Effector CD4-positive, alpha-beta T cell (primary cell): Measurements from ENCODE around the gene SYS1.
A peak's percentile ranks its signal among the peaks of the same experiment; 100 is the strongest.

Experiments
- DNase-seq: peaks from one replicate; pipeline ENCODE4 v3.0.0-alpha.2; 2020

Gene SYS1

GRCh38 chr20:45392733-45393132, 29.8 kb downstream of the SYS1 start:
- no peak for DNase-seq

GRCh38 chr20:45394221-45395113, 31.5 kb downstream of the SYS1 start:
- DNase-seq: no peak

- DNase-seq: no peak
These were observed 32.1 kb downstream of the SYS1 start for GRCh38 chr20:45395114-45395415.

- no peak for DNase-seq
These were observed 36.1 kb downstream of the SYS1 start for GRCh38 chr20:45399018-45399417.

GRCh38 chr20:45400346-45401031, 37.5 kb downstream of the SYS1 start:
- DNase-seq: no peak

- DNase-seq: no peak
These were observed 40.0 kb downstream of the SYS1 start for GRCh38 chr20:45402946-45403345.

GRCh38 chr20:45404438-45404837, 41.5 kb downstream of the SYS1 start:
- no peak for DNase-seq

GRCh38 chr20:45405571-45406259, 42.8 kb downstream of the SYS1 start:
- no peak for DNase-seq

GRCh38 chr20:45406260-45407066, 43.5 kb downstream of the SYS1 start:
- DNase-seq: peak; percentile 22

- DNase-seq: no peak
These were observed 44.2 kb downstream of the SYS1 start for GRCh38 chr20:45407067-45407745.

- no peak for DNase-seq
These were observed 45.1 kb downstream of the SYS1 start, which contains the start of gene DBNDD2 for GRCh38 chr20:45407783-45408645. DBNDD2 (plus strand) TSS chr20:45408289; CDS start chr20:45408468, 179 bp downstream.

- no peak for DNase-seq
These were observed 45.8 kb downstream of the SYS1 start for GRCh38 chr20:45408646-45409213.

GRCh38 chr20:45409521-45410272, 46.7 kb downstream of the SYS1 start:
- DNase-seq: no peak

- DNase-seq: no peak
These were observed 47.9 kb downstream of the SYS1 start for GRCh38 chr20:45410887-45411286.

- DNase-seq: no peak
These were observed 49.7 kb downstream of the SYS1 start for GRCh38 chr20:45412653-45413052.

GRCh38 chr20:45413479-45413878, 50.5 kb downstream of the SYS1 start:
- no peak for DNase-seq

GRCh38 chr20:45415822-45416637, 53.1 kb downstream of the SYS1 start, which contains the start of gene PIGT:
PIGT (plus strand) TSS chr20:45416141; CDS start chr20:45416157, 16 bp downstream.
- peak; percentile 88 for DNase-seq

GRCh38 chr20:45416917-45417316, 54.0 kb downstream of the SYS1 start:
- no peak for DNase-seq
